HepG2 (cell line): ENCODE data around the gene MARCHF5. TPM values are rescaled to one million over a fixed set of nuclear protein-coding genes. Genes with fewer than 3 reads are reported as not detected.

Source experiments
- ADNP ChIP-seq: sonication (generic); formaldehyde crosslinking; IDR thresholded peaks from 2 replicates; pipeline ENCODE4 v1.4.0; 2020; ENCODE audit warnings: missing genetic modification reagents
- BCLAF1 ChIP-seq: fragments of 450-650 bp; IDR thresholded peaks from 2 replicates; pipeline ENCODE4 v1.6.1; 2017; ENCODE audit warnings: mild to moderate bottlenecking
- CAMTA2 ChIP-seq: sonication (generic); formaldehyde crosslinking; IDR thresholded peaks from 2 replicates; pipeline ENCODE4 v1.4.0; 2020; ENCODE audit warnings: mild to moderate bottlenecking, missing genetic modification reagents, borderline replicate concordance
- ERF ChIP-seq: IDR thresholded peaks from 2 replicates; pipeline ENCODE4 v1.6.1; 2018; ENCODE audit warnings: missing biosample characterization, missing genetic modification reagents
- KDM4B ChIP-seq: sonication (generic); formaldehyde crosslinking; IDR thresholded peaks from 2 replicates; pipeline ENCODE4 v1.4.0; 2020; ENCODE audit warnings: missing genetic modification reagents
- KMT2B ChIP-seq: IDR thresholded peaks from 2 replicates; pipeline ENCODE4 v1.6.1; 2016; ENCODE audit warnings: missing genetic modification reagents, missing compliant biosample characterization
- PAX8 ChIP-seq: sonication (generic); formaldehyde crosslinking; IDR thresholded peaks from 2 replicates; pipeline ENCODE4 v1.8.0; 2022; ENCODE audit warnings: mild to moderate bottlenecking, missing genetic modification reagents, borderline replicate concordance
- RXRA ChIP-seq: sonication (generic); formaldehyde crosslinking; IDR thresholded peaks from 2 replicates; pipeline ENCODE4 v1.5.1; 2020; ENCODE audit warnings: missing genetic modification reagents
- SATB2 ChIP-seq: sonication (generic); formaldehyde crosslinking; IDR thresholded peaks from 2 replicates; pipeline ENCODE4 v1.5.0; 2020; ENCODE audit warnings: missing genetic modification reagents
- XBP1 ChIP-seq: sonication (generic); formaldehyde crosslinking; IDR thresholded peaks from 2 replicates; pipeline ENCODE4 v1.5.0; 2020; ENCODE audit warnings: missing genetic modification reagents
- ZFP36L2 ChIP-seq: sonication (generic); formaldehyde crosslinking; IDR thresholded peaks from 2 replicates; pipeline ENCODE4 v1.4.0; 2020; ENCODE audit warnings: missing genetic modification reagents
- ZNF33A ChIP-seq: sonication (generic); formaldehyde crosslinking; IDR thresholded peaks from 2 replicates; pipeline ENCODE4 v1.5.1; 2020; ENCODE audit warnings: missing genetic modification reagents, mild to moderate bottlenecking, moderate library complexity, borderline replicate concordance
- ZNF552 ChIP-seq: sonication (generic); formaldehyde crosslinking; IDR thresholded peaks from 2 replicates; pipeline ENCODE4 v1.9.0; 2022; ENCODE audit warnings: missing genetic modification reagents, mild to moderate bottlenecking, borderline replicate concordance
- polyA plus RNA-seq, 8 experiments: library from polyadenylated mRNA; depleted of rRNA in 3 of 8; stranded (reverse) in 7 of 8; unstranded in 1 of 8; fragments of >200 nt; fragmentation: Illumina TruSeq in 4 of 8; extraction: Trizol in 4 of 8; gene quantifications; 2 replicates each; pipeline versions ENCODE4 v1.2.1 to v1.2.3, GENCODE V29; 2011 to 2016; ENCODE audit warnings: low read depth in 4 of 8, missing spikeins in 1 of 8, mixed read lengths in 1 of 8; ENCODE audit not compliant: insufficient read depth in 1 of 8
- total RNA-seq, 5 experiments: library from RNA; depleted of rRNA; stranded (reverse); fragments of >200 nt; fragmentation: Illumina TruSeq; extraction: Trizol; gene quantifications; 2 replicates each; pipeline ENCODE4 v1.2.3, GENCODE V29; 2016; ENCODE audit warnings: low read depth in 1 of 5
- TF ChIP-seq, protein P1 (sequence below): sonication (generic); formaldehyde crosslinking; IDR thresholded peaks from 2 replicates; pipeline ENCODE4 v1.4.0; 2020; ENCODE audit warnings: missing genetic modification reagents
- TF ChIP-seq, protein P2 (sequence below): sonication (generic); formaldehyde crosslinking; IDR thresholded peaks from 2 replicates; pipeline ENCODE4 v1.4.0; 2020; ENCODE audit warnings: mild to moderate bottlenecking, missing genetic modification reagents

Gene MARCHF5
- total and polyA plus RNA-seq, 2 of the 13 experiments (the other 11 are each of a cell fraction or from before 2014, with no cell fraction given): 19.4 to 21.0 TPM

DNA sequence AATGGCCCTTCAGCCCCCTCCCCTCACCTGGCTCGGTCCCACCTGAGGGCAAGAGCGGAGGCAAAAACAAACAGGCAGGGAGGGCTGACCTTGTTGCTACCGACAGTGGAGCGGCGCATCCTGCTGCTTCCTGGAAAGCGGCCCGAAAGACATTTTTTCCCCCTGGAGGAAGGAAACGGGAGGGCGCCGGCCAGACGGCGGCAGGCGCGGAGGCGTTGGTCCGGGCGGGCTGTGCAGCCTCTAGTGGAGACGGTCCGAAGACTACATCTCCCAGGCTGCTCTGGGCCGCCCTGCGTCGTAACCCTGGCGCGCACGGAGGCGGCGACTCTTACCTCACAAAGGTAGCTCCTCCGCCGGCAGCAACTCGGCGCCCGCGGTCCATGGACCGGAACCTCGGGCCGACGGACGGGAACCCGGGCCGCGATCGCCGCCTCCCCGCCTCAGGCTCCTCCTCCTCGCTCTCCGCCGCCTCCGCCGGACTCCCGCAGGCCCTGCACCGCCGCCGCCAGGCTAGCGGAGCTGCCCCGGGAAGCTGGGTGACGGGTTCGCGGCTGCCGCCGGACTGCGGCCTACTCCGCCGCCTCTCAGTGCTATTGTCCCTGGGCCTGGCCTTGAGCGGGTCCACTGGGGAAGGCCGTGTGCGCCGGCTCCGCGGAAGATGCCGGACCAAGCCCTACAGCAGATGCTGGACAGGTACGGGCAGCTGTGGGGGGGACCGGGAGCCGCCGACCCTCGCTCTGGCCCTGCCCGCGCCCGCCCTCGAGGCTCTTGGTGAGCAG is at the start of gene MARCHF5, which contains the start of gene CPEB3 (continued):
- TF ChIP-seq BCLAF1 (no peak), KMT2B (CRISPR knock-in tag) (peak; percentile 84), ADNP (CRISPR knock-in tag) (no peak), SATB2 (CRISPR knock-in tag) (no peak), RXRA (peak; percentile 55; the same call in 1 of the 2 replicates), KDM4B (CRISPR knock-in tag) (no peak), ZNF552 (CRISPR knock-in tag) (no peak), PAX8 (CRISPR knock-in tag) (peak; percentile 78; the same call in 1 of the 2 replicates), ZNF33A (CRISPR knock-in tag) (no peak), CAMTA2 (CRISPR knock-in tag) (peak; percentile 82), ERF (CRISPR knock-in tag) (peak; percentile 78), XBP1 (CRISPR knock-in tag) (no peak), ZFP36L2 (no peak)
- TF ChIP-seq, protein P1, sequence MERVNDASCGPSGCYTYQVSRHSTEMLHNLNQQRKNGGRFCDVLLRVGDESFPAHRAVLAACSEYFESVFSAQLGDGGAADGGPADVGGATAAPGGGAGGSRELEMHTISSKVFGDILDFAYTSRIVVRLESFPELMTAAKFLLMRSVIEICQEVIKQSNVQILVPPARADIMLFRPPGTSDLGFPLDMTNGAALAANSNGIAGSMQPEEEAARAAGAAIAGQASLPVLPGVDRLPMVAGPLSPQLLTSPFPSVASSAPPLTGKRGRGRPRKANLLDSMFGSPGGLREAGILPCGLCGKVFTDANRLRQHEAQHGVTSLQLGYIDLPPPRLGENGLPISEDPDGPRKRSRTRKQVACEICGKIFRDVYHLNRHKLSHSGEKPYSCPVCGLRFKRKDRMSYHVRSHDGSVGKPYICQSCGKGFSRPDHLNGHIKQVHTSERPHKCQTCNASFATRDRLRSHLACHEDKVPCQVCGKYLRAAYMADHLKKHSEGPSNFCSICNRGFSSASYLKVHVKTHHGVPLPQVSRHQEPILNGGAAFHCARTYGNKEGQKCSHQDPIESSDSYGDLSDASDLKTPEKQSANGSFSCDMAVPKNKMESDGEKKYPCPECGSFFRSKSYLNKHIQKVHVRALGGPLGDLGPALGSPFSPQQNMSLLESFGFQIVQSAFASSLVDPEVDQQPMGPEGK: 0 out of 2 replicates have a peak, but pooled peaks have one; percentile 15
- TF ChIP-seq, protein P2, sequence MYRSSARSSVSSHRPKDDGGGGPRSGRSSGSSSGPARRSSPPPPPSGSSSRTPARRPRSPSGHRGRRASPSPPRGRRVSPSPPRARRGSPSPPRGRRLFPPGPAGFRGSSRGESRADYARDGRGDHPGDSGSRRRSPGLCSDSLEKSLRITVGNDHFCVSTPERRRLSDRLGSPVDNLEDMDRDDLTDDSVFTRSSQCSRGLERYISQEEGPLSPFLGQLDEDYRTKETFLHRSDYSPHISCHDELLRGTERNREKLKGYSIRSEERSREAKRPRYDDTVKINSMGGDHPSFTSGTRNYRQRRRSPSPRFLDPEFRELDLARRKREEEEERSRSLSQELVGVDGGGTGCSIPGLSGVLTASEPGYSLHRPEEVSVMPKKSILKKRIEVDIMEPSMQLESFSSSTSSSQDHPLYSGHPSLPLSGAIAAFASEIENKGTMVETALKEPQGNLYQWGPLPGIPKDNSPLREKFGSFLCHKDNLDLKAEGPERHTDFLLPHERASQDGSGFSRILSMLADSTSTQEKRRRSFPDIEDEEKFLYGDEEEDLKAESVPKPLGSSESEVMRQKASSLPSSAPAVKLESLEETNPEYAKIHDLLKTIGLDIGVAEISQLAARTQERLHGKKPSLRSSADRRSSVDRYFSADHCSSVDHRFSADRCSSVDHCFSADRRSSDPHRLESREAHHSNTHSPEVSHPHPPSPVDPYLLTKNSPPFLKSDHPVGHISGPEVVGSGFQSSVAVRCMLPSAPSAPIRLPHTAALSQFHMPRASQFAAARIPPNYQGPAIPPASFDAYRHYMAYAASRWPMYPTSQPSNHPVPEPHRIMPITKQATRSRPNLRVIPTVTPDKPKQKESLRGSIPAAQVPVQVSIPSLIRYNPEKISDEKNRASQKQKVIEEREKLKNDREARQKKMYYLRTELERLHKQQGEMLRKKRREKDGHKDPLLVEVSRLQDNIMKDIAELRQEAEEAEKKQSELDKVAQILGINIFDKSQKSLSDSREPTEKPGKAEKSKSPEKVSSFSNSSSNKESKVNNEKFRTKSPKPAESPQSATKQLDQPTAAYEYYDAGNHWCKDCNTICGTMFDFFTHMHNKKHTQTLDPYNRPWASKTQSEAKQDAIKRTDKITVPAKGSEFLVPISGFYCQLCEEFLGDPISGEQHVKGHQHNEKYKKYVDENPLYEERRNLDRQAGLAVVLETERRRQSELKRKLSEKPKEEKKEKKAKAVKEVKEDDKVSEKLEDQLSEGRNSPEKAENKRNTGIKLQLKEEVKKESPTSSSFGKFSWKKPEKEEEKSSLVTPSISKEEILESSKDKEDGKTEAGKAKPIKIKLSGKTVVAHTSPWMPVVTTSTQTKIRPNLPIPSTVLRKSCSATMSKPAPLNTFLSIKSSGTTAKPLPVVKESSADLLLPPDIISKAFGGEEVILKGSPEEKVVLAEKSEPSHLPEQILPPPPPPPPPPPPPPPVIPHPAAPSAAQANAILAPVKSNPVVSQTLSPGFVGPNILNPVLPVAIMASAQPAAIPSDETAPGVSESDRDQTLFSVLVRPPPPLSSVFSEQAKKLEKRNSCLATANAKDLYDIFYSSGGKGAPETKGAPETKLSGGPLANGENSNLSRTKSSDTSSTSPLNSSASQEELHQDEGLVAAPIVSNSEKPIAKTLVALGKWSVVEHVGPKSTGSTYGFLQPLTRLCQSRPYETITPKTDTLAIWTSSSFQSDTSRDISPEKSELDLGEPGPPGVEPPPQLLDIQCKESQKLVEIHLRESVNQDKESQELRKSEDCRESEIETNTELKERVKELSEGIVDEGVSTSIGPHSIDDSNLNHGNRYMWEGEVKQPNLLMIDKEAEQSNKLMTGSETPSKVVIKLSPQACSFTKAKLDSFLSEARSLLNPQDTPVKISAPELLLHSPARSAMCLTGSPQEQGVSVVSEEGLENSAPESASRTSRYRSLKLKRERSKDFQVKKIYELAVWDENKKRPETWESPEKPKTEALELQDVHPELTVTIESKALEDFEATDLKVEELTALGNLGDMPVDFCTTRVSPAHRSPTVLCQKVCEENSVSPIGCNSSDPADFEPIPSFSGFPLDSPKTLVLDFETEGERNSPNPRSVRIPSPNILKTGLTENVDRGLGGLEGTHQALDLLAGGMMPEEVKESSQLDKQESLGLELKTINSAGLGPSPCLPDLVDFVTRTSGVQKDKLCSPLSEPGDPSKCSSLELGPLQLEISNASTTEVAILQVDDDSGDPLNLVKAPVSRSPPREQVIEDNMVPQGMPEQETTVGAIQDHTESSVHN: no peak
